GM13976 (cell line): ENCODE measurements around the gene UBQLNL.

Experiments
- DNase-seq: peaks from one replicate; pipeline ENCODE4 v3.0.0; 2012; ENCODE audit warnings: low spot score
- in situ Hi-C: fragments of 300-500 bp; cut with MboI; formaldehyde crosslinking; loops from one replicate; pipeline ENCODE4 v1.12.0; 2022; ENCODE audit warnings: low sequenced_read_pairs, mixed read lengths, inconsistent platforms; ENCODE audit not compliant: unreplicated experiment
- TF ChIP-seq, protein P1 (sequence below): IDR thresholded peaks from 2 replicates; pipeline ENCODE4 v1.5.1; 2012; ENCODE audit warnings: borderline replicate concordance, mild to moderate bottlenecking; ENCODE audit not compliant: insufficient read depth; ENCODE audit errors: extremely low read depth, missing control alignments, control extremely low read depth

The UBQLNL gene

DNA sequence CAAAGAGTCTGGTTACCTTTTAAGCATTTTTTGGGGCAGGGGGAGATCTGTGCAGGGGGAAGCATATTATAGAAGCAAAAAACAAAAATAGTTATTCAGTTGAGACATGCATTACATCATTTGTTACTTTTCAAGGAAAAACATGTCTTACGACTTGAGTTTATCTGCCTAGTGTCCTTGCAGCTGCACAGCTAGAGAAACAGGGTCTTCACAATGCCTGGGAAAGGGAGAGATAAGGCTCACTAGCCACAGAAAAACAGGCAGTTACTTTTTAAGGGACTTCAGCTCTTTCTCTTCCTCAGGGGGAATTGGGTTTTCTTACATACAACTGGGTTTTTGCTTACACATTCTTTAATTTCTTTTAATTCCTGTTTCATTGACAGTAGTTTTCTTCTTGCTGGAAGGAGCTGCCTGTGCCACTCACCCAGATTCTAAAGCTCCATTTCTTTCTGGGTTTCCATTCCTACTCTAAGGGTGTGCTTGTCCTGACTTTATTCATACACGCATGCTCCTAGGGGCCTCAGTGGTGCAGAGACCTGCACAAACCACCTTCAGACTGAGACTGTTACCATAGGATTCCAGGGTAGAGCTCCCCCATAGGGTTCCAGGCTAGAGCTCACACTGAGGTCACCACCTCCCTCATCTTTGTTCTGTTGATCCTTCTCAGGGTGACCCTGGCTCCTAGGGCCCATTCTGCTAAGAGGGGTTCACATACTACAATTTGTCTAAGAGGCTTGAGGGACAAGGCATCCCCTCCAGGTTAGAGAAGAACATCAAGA is 14.7 kb upstream of the UBQLNL start:
- in situ Hi-C loops: no loop called here
- DNase-seq: no peak
- TF ChIP-seq, protein P1, sequence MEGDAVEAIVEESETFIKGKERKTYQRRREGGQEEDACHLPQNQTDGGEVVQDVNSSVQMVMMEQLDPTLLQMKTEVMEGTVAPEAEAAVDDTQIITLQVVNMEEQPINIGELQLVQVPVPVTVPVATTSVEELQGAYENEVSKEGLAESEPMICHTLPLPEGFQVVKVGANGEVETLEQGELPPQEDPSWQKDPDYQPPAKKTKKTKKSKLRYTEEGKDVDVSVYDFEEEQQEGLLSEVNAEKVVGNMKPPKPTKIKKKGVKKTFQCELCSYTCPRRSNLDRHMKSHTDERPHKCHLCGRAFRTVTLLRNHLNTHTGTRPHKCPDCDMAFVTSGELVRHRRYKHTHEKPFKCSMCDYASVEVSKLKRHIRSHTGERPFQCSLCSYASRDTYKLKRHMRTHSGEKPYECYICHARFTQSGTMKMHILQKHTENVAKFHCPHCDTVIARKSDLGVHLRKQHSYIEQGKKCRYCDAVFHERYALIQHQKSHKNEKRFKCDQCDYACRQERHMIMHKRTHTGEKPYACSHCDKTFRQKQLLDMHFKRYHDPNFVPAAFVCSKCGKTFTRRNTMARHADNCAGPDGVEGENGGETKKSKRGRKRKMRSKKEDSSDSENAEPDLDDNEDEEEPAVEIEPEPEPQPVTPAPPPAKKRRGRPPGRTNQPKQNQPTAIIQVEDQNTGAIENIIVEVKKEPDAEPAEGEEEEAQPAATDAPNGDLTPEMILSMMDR: no peak

DNA sequence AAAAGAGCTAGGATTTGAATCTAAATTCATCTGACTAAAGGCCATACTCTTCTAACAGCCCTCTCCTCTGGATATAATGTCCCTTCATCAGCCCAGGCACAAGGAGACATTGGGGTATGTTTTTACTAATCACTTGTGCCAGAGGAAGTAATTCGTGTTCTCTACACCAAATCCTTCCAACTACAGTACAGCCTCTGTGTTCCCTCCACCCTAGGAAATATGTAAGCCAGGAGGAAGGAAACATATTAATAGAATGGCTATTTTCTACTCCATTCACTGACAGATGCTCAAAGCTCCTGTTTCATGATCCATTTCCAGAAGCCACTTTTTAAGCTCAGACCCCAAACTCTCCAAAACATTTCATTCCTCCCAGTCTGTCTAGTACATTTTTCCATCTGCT is 12.0 kb upstream of the UBQLNL start:
- in situ Hi-C loops: no loop called here
- TF ChIP-seq, protein P1: no peak
- DNase-seq: no peak

- DNase-seq: no peak
- TF ChIP-seq, protein P1: no peak
- in situ Hi-C loops: no loop called here
Observed at GRCh38 chr11:5527716-5528115, 11.2 kb upstream of the UBQLNL start.

DNA sequence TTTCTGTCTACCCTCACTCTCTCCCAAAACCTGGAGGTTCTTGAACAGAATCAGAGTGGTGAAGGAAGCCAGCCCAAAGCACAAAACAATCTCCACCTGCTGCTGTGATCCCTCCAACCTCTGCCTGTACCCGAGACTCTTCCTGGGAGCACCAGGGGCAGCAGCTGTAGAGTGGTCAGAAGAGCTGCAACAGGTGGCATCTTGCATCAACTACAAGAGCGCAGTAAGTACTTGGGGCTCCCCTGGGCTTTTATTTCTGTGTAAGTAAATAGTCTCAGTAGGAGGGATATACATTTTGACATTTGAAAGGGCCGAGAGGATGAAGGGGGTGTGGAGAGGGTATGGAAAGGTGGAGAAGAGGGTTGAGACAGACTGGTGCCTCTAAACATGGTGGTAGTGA is 8.3 kb upstream of the UBQLNL start:
- TF ChIP-seq, protein P1: no peak
- DNase-seq: no peak
- in situ Hi-C loops: no loop called here

DNA sequence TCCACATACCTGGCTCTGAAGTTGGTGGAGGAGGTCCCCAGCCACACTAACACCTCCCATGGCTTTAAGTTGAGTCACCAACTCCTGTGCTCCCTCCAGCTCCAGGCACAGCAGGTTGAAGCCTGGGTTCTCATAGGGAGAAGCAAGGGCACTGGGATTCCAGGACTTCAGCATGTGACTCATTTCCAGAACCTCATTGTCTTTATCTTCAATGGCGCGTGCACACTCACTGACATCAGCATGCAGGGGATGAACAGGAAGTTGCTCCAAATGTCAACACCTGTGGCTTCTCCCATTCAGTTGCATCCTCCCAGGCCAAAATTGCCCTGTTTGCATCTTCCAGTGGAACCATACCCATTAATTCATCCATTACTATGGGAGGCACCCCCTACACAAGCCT is 5.8 kb upstream of the UBQLNL start:
- TF ChIP-seq, protein P1: no peak
- in situ Hi-C loops: no loop called here
- DNase-seq: no peak

DNA sequence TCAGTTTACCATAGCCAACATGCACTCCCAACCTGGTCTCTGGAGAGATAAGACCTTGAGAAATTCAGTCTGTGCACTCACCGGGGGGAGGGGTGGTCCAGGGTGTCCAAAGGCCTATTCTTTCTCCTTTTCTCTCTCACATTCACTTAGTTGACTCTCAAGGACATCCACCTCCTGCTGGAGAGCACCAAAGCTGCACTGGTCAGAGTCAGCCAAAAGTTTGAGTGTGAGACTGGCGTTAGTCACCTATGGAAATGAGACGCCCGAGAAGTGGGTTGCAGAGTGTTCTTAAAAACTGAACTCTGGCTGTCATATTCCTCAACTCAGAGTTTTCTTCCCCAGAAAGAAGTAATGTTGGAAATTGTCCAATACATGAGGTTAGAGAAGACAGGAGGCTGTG is 5.0 kb upstream of the UBQLNL start:
- in situ Hi-C loops: no loop called here
- no peak for DNase-seq
- TF ChIP-seq, protein P1: no peak
